GM18508 (cell line): ENCODE measurements around the gene CRYBA4.

Experiments used
- ATAC-seq: cut with Tn5 transposase; IDR thresholded peaks from one replicate; pipeline ENCODE4 v1.9.1; 2021; ENCODE audit warnings: moderate number of reproducible peaks; ENCODE audit not compliant: insufficient read depth, unreplicated experiment

Gene CRYBA4

DNA sequence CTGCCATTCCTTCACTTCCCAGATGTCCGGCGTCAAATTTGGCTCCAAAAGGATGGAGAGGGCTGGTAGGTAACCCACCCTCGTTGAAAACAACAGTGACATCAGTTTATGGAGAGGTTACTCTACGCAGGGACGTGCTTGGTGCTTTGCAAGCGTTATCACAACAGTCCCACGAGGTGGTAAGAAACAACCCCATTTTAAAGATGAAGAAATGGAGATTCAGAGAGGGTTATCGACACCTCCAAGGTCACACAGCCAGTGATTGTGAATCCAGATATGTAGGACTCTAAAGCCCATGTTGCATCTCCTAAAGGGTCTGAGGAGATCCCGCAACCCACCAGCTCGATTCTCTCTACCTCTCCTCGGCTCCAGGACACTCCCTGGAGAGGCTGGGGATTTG, 36.4 kb downstream of the CRYBA4 start:
- ATAC-seq, result no peak

DNA sequence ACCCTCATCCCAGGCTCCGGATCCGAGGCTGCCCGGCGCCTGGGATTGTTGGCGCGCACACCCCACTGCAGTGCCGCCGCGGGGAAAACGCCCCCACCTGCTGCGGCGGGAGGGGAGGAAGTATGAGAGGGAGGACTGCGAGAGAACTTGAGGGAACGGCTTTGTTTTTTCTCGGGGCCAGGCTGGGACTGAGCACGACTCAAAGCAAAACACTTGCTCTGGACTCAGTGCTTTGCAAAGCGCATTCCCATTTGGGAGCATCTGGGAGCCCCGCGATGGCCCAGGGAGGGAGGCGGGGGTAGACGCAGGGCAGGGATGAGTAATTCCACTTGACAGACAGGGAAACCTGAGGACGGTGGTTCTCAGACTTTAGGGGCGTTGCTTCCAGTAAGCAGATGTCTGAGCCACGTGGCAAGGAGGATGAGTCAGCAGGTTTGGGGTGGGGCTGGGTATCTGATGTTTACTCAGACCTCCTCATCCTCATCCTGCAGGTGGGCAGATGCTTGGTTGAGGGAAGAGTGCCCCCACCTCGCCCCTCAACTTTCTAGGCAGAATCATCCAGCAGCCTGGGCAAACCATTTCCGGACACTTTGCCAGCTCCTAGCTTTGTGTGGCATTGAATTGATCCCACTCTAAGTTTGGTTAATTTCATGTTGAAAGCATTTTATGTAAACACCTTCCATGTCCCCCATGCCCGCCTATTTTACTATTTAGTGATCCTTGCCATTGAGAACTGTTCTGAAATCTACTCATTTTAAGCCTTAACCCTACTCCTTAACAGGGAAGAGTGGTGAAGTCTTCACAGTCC, 37.1 kb downstream of the CRYBA4 start:
- no peak for ATAC-seq

DNA sequence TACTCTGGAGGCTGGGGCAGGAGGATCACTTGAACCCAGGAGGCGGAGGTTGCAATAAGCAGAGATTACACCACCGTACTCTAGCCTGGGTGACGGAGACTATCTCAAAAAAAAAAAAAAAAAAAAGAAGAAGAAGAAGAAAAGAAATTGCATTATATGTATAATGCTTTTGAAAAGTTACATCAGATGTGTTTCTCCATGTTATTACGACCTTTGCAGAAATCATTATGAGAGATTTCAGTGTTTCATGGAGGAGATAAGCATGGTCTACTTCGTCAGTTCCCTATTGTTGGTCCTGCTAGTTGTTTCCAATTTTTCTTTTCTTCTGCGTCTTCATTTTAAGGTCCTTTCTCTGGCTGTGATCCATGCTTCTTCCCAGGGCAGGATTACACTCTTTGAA, 38.6 kb downstream of the CRYBA4 start:
- no peak for ATAC-seq

DNA sequence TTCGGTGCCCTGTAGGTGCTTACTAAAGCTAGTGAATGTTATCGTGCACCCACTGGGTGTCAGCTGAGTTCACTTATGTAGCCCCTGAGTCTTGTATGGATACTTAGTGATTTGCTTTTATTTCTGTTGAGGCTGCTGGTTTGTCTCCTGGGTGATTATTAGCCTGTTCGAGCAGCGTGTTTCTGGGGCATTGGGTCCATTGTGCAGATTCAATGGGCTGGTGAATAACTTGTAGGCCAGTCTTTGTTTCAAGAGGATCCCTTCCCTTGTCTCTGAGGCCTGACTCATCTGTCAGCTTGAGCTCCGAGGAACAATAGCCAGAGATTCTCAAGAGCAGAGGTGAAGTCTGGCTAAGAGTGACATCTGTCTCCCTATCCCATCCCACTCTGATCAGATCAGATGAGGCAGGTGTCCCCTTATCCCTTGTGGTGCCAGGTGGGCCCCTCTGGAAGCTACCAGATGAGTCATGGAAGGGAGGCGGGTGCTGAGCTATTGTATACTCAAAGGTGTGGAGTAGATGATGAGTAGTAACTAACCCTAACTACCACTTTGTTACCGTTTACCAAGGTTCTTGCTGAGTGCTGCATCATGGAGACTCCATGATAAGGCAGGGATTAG, 39.3 kb downstream of the CRYBA4 start:
- no peak for ATAC-seq

DNA sequence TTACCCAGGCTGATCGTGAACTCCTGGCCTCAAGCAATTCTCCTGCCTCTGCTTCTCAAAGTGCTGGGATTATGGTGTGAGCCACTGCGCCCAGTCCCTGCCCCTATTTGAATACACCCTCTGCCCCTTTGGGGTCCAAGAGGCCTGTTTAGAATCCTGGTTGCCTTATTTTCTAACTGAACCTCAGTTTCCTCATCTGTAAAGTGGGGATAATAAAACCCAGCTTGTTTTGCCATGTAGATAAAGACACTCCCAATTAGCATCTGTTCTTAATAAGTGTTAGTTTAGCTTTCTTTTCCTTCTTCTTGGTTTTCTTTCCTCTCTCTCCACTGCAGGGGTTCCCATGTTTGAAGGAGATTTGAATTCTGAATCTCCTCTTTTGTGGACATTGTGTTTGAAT, 40.4 kb downstream of the CRYBA4 start:
- ATAC-seq, result no peak

DNA sequence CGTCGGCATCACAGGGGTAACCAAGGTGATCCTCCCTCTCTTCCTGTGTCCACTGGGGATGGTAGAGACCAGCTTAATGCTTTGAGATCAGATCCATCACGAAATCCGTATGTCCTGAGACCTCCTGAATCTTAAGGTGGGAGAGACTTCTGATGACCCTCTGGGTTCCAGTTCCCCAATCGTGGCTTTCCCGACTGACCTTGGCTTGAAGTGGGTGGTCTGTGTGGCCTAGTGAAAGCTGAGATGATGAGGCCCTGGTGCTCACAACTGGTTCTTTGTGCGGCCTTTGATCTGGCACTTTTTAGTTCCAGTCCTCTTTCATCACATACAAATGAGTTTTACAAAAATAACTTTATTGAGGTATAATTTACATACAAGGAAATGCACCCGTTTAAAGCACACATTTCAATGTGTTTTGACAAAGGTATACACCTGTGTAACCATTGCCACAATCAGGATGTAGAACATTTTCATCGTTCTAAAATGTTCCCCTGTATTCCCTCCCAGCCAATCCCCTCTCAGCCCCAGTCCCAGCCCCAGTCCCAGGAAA, 41.7 kb downstream of the CRYBA4 start:
- no peak for ATAC-seq

DNA sequence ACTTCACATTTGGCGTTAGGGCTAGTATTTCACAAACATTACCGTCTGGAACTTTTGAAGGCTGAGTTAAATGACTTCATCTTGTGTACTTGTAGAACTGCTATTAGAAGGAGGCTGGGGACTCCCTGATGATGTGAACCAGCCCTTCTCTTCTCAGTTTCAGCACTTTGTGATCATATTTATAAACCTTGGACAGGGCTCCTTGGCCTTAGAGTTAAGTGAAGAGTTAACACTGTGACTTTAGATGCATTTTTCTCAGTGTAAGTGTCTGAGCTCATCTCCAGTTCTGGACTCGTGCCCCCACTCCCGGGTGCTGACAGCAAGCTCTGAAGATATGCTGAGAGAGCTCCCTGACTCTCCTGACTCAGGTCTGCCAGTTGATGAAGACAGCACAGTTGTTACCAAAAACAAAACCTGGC, 44.1 kb downstream of the CRYBA4 start:
- no peak for ATAC-seq

DNA sequence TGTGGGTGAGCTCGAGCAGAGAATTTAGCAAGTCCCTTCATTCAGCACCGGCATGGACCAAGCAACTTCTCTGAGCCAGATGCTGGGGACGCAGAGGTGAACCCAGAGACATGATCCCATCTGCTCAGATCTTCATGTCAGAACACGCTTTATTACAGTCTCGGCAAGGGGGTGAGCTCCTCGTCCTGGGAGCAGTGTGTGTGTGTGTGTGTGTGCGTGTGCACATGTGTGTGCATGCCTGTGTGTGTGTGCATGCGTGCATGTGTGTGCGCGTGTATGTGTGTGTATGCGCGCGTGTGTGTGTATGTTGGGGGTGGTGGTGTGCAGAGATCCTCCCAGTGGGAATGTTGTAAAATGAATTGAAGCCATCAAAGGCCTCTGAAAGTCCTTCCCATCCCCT, 45.4 kb downstream of the CRYBA4 start:
- ATAC-seq, result no peak

DNA sequence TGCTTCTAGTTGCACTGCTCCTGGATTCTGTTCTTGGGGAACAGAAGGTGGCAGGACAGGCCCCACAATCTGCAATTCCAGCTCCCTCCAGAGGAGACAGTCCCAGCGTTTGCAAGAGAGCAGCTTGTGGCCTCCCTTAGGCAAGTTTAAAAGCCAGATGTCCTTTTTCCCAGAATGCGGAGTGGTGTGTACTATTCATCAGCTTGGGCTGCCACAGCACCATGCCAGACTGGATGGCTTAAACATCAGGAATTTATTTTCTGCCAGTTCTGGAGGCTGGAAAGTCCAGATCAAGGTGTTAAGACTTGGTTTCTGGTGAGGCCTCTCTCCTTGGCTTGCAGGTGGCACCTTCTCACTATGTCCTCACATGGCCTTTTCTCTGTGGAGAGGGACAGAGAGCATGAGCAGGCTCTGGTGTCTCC, 47.3 kb downstream of the CRYBA4 start:
- no peak for ATAC-seq

DNA sequence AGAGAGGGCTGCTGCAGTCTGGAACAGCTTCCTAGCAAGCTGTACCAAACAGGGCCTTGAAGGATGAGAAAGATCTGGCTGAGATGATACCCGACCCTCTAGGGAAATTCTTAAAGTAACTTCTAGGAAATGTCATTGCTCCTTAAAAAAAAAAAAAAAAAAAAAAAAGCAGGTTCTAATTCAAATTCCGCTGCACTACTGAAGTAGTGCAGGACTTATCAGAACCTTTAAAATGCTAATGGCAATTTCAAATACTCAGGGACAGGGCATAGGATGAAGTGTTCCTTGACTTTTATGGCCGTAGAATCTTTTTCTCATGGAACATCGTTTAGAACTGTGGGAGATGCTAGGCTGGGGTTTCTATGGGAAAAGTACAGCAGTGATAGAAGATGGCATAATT, 48.7 kb downstream of the CRYBA4 start:
- ATAC-seq, result no peak

DNA sequence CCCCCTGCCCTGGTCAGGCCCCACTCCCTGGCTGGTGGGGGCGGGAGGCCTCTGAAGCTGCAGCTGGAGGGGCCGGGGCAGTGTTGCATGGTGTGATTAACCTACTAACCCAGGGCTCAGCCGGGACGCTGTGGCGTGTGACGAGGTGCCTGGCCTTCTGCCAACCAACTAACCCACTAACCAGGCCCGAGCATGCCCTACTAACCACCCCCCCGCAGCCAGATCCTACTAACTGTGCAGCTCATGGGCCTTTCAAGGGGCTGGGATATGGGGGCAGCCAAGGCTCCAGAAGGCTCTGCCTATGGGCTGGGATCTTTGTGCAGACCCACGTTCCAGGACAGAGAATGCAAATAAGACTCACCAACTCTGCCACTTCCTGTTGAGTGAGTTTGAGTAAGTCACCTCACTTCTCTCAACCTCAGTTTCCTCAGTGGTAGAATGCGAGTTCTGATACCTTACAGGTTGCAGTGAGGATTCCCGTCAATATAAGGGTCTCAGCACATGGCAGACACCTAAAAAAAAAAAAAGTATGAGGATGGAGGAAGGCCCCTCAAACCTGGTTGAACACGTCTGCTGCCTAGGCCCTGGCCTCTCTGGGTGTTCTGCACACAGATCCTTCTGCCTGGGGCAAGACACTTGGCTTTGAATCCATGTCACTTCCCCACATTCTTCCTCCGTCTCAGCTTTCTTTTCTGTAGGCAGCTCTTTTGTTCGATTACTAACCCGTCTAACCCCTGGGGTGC, 49.7 kb downstream of the CRYBA4 start:
- ATAC-seq, result no peak

DNA sequence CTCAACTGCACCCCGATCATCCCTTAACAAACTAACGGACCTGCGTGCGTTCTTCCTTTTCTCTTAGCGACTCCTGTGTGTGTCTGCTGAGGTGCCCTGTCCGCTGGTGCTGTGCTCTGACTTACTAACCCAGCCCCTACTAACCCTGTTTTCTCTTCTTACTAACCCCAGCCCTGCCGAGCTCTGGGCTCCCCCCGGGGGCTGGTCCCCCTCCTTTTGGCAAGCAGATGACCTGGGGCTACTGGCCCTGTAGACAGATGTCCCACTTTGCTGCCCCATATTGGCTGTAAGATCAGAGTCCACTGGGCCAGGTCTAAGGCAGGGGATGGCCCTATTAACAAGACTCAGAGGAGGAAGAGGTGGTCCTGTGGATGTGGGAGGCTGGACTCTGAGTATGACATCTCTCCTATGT, 50.3 kb downstream of the CRYBA4 start:
- ATAC-seq, result no peak

DNA sequence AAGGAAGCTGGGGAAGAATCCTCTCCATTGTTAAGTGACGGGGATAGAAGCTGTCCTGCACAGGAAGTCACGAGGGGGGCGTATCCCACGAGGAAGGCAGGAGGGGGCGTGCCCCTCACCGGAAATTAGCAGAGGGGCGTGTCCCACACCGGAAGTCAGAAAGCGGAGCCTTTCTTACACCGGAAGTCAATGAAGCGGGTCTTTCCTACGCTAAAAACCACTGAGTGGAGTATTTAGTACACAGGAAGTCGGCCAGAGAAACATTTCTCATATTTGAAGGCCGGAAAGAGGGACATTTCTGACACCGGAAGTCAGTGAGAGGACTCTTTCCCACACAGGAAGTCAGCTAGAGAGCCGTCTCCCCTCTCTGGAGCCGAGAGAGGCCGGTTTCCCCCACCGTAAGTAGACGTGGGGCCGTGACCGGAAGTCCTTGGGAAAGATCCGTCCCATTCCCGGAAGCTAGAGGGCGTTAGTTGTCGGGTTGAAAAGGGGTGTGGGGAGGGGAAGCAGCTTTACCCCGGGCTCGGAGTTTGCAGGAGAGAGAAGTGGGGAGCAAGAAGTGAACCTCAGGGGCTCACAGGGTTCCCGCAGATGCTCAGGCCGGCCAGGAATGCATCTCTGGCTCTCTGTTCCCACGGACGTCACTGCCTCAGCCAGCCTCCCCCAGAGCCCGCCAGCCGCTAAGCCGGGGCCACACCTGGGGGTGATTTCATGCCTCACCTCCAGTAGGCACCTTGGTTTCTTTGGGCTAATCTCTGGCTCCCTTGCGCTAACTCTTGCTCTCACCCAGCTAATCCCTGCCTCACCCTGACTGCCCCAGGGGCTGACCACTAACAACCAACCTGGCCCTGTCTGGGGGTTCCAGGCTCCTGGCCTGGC, 51.1 kb downstream of the CRYBA4 start:
- peak; percentile 37 for ATAC-seq

DNA sequence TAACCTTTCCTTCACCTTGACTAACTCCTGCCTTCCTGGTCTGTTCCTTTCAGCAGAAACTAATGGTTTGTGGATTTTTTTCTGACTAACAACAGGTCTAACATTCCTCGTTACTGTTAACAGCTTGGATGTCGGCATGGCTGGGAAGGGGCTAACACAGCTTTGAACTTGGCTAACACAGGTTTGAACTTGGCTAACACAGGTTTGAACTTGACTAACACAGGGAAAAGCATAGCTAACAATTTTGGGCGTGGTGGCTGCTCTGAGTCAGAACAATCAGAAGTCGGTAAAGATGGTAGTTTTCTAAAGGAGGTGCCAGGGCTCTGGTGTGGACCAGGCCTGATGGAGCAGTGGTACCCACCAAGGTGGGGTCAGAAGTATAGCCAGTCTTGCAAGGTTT, 51.7 kb downstream of the CRYBA4 start:
- ATAC-seq, result no peak

DNA sequence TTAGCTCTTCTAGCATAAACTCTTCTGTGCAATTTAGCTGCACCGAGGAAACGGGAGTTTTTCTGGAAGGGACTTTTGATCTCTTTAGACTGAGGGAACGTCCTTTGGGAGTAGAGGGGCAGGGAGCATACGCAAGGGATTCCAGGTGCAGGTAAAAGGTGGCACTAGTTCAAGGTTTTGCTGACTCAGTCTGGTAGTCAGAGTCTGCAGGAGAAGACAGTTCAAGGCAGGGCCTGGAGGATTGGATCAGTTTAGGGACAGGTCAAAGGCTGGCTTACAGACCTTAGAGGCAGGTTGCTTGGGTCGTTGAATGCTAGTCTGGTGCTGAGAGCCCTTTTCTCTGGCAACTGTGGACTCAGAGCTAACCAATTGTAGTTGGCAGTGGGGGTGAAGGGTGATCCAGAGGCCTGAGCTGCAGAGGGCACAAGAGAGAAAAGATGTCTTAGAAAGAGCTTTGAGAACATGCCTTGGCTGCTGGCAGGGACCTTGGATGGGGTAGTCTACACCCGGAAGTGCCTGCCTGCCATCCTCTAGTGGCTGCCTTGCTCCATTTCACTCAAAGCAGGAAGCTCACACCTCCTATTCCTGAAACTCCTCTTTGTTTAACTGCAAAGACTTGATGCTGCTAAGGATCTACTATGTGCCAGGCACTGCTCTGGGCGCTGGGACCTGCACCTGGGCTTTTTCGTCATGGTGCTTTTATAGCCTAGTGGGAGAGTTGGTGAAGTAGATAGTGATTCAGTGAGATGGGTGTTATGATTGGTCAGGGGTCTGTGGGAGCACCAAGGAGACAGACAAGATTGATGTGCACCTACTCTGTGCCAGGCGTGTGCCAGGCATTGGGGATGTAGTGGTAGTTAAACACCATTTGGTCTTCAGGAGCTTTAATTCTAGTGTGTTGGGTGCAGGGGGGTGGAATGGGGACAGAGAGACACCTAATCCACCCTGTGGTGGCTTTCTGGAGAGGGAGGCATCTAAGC, 52.7 kb downstream of the CRYBA4 start:
- ATAC-seq, result no peak

DNA sequence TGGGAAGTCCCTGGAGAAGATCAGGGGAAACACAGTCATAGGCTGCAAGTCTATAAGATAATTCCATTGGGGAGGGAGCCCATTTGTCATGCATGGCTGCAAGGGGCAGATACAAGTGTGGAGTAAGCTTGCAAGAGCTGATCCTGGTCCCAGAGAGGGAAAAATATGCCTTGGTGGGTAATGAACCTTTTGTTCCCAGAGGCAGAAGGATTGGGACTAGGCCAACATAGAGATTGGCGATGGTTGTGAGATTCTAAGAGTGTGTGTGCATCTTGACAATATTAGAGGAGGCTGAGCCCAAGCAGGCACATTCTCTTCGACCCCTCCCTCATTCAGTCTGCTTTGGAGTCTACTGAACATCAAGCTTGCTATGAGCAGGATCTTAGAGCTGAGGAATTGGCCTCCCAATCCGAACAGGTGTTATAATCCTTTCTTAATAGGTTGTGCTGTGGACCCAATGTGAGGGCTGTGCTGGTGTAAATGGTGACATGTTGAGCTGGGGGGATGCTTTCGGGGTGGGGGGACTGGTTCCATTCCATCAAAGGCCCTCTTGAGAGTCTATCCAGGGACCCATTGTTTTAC, 54.0 kb downstream of the CRYBA4 start:
- ATAC-seq, result no peak

DNA sequence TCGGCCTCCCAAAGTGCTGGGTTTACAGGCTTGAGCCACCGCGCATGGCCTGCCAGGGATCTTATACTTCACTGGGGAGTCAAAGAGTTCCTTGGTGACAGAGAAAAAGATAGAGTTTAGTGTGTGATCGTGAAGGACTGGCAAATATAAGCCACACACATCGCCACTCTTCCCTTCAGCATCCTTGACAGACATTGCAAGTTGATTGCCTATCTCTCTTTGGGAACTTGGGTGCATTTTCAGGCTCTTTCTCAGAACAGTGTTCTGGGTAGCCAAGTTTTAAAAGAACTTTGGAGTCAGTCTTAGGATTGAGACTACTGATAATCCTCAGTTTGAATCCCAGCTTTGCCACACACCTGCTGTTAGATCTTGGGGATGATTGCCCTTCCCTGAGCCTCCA, 55.5 kb downstream of the CRYBA4 start:
- ATAC-seq, result no peak

DNA sequence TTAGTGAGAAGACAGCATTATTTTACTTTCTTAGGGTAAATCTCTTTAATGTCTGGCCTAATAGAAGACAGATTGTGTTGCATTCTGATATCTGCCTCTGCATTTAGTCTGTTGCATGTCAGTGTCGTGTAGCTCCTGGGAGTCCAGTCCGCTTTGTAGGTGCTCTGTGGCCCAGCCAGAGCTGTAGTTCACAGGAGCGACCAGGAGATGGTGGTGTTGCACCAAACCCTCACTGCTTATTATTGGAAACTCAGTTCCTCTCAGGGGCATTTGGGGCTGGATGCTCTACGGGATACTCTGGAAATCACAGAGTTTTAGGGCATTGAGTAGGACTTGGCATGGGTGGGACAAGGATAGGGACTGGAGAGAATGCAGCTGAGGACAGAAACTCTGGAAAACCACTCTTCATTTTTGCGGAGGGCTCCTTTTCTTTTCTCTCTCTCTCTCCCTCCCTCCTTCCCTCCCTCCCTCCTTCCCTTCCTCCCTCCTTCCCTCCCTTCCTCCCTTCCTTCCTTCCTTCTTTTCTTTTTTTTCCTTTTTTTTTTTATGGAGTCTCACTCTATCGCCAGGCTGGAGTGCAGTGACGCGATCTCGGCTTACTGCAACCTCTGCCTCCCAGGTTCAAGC, 57.4 kb downstream of the CRYBA4 start:
- no peak for ATAC-seq
